ENCODE measurements around the gene IL18.
"Not testable (repeated sequence)": the region's sequence is repeated elsewhere in the genome, so short reads cannot be mapped to it uniquely, and the experiment has no call there.

Gene IL18

GRCh38 chr11:112167145-112167544 lies 3.3 kb upstream of the IL18 start, which contains the start of gene TEX12:
Gene TEX12, plus strand, starts transcription at chr11:112167372. Its CDS starts 1,897 bp downstream, at chr11:112169269.
- no peak for DNase-seq

GRCh38 chr11:112166562-112166961 lies 2.7 kb upstream of the IL18 start:
- no peak for DNase-seq

- no peak for DNase-seq
These were observed 1.2 kb upstream of the IL18 start for GRCh38 chr11:112165049-112165448.

GRCh38 chr11:112162761-112163546 lies 940 bp downstream of the IL18 start:
- no peak for DNase-seq

- DNase-seq = not testable (repeated sequence)
These were observed 1.7 kb downstream of the IL18 start for GRCh38 chr11:112162200-112162599.

GRCh38 chr11:112161012-112161411 lies 2.9 kb downstream of the IL18 start:
- DNase-seq = no peak

- DNase-seq = no peak
These were observed 3.6 kb downstream of the IL18 start for GRCh38 chr11:112160091-112160848.

GRCh38 chr11:112159098-112160065 lies 4.5 kb downstream of the IL18 start:
- DNase-seq = no peak

GRCh38 chr11:112156956-112157766 lies 6.7 kb downstream of the IL18 start:
- no peak for DNase-seq

- DNase-seq = no peak
These were observed 7.5 kb downstream of the IL18 start for GRCh38 chr11:112156153-112156955.

GRCh38 chr11:112150517-112150916 lies 13.4 kb downstream of the IL18 start:
- no peak for DNase-seq

- no peak for DNase-seq
These were observed 20.3 kb downstream of the IL18 start for GRCh38 chr11:112143597-112143996.

GRCh38 chr11:112134473-112134872 lies 29.4 kb downstream of the IL18 start:
- DNase-seq = no peak

GRCh38 chr11:112132737-112133136 lies 31.2 kb downstream of the IL18 start:
- DNase-seq = no peak

- no peak for DNase-seq
These were observed 34.2 kb downstream of the IL18 start for GRCh38 chr11:112129656-112130055.

GRCh38 chr11:112128483-112129121 lies 35.3 kb downstream of the IL18 start:
- no peak for DNase-seq

GRCh38 chr11:112127056-112127455 lies 36.8 kb downstream of the IL18 start:
- DNase-seq = no peak

GRCh38 chr11:112123129-112123528 lies 40.8 kb downstream of the IL18 start:
- no peak for DNase-seq

- no peak for DNase-seq
These were observed 41.8 kb downstream of the IL18 start for GRCh38 chr11:112121981-112122615.

GRCh38 chr11:112118176-112118575 lies 45.7 kb downstream of the IL18 start:
- no peak for DNase-seq
